Activated CD4-positive, alpha-beta T cell treated with anti-CD3 and anti-CD28 coated beads, Interleukin-2, amount 50 U/mL, for 24 hours (primary cell): ENCODE results near the gene NCOR2.

Source experiments
- DNase-seq, 2 donors: peaks; one replicate each; pipeline ENCODE4 v3.0.0-alpha.2; 2020; ENCODE audit warnings: low read depth in 1 of 2, low spot score in 1 of 2

The NCOR2 gene

DNA sequence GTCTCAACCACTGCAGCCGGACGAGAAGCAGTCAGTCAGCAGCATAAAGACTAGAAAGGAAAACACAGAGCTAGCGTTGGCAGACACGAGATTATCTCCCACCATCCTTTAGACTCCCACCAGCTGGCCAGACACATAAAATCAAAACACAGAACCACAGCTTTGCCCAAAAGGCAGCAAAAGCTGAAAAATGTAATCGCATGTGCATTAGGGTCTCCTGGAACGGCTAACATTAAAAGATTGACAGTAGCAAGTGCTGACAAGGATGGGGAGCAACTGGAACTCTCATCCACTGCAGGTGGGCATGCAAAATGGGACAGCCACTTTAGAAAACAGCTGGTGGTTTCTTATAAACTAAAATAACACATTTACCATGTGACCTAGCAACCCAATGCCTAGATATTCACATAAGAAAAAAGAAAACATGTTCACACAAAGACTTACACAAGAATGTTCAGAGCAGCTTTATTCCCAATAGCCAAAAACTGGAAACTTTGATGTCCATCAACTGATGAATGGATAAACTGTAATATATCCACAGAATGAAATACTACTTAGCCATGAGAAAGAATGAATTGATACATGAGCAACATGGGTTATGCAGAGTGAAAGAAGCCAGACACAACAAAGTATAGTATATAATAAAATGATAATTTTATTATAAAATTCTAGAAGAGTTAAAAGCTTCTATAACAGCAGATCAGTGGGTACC is 37.7 kb downstream of the NCOR2 start:
- DNase-seq = no peak

DNA sequence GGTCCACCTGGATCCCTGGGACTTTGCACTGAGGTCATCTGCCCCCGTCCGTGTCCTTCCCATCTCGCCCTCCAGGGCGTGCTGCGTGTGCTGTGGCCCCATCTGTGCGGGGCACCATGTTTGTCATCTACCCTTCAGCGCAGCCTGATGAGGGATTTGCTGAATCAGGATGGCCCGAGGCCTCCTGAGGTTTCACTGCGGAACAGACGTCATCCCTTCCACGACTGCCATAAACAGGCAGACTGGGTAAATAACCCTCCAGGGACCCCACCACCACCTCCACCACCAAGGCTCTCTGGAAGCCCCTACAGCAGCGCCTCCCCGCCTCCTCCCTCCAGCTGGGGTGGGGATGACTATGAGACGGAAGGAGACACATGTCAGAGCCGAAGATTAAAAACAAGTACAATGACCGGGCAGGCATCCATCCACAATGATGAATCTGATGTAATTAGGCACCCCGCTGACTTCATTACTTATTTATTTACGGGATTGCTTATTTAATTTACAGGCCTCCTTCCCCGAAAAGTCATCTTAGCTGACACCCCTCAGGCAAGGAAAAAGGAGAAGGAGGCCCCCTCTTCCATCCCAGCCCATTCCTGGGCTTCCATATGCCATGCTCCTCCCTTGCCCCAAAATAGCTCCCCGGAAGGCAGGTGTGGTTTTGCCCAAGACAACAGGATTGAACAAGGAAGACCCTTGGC is 39.4 kb downstream of the NCOR2 start:
- DNase-seq = no peak

DNA sequence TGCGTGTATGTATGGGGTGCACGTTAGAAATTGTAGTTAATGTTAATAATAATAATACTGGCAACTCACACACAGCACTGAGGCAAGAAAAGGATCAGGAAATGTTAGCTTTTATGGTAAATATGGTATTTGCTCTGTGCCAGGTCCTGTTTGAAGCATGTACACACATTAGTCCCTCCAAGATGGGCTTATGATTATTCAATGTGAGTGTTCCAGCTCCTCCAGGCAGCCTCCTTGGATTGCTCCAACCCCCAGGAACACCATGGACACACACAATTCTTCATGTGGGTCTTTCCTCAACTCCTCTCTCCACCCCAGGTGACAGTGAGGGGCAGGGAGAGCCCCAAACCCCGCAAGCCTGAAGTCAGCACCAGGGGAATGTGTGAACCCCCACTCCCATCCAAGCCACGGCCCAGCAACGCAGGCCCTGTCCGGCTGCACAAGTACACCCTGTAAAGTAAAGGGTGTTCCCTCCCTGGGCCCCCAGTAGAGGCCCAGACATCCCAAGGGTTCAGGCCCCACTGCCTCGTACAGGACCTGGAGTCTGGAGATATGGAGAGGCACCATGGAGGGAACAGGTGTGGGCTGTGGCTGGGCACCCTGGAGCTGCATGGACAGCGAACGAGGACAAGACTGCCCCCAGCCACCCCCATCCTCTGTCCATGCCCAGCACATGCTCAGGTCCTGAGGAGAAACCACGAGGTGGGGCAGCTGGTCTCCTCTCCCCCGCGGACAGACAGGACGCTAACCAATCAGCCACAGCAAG is 41.3 kb downstream of the NCOR2 start:
- DNase-seq = no peak

DNA sequence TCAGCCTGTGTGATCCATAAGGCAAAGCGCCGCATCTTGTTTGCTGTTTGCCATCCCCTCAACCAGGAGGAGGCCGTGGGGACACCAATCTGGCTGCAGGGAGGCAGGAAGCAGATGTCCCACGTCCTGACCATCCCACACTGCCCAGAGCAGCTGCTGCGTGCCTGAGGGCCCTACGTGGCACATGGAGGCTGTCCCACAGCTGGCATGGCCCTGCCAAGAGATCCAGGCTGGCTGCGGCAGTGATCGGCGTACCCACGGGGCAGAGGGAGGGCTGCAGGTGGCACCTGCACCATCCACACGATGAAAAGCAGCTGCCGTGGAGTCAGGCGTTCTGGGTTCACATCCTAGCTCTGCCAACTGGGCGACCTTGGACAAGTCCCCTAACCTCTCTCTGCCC is 42.0 kb downstream of the NCOR2 start:
- no peak for DNase-seq

DNA sequence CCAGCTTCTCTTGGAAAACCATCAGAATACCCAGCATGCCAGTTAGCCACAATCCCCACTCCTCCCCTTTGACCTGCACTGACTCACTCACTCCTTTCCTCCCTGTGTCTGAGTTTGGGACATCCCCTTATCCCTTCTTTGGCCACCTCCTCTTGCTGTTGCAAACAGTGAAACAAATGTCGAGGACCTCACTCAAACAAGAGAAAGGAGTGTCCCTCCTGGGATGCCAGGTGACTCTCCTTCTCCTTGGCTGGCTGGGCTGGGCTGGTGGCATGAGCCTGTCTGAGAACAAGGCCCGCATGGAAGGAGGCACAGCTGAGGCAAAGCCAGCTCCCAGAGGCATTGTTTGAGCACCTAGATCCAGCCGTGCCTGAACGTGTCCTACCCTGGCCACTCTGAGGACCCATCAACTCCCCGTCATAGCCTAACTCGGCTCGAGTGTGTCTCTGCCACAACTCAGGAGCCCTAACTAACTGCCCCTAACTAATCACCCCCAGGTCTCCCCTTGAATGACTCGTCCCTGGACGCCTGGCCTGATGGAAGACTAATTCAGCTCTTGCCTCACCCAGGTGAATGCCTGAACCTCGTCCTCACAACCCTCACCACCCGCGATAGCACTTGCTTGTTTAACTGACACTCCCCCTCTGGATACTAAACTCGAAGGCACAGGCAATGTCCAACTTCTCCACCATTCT is 43.0 kb downstream of the NCOR2 start:
- DNase-seq = no peak

DNA sequence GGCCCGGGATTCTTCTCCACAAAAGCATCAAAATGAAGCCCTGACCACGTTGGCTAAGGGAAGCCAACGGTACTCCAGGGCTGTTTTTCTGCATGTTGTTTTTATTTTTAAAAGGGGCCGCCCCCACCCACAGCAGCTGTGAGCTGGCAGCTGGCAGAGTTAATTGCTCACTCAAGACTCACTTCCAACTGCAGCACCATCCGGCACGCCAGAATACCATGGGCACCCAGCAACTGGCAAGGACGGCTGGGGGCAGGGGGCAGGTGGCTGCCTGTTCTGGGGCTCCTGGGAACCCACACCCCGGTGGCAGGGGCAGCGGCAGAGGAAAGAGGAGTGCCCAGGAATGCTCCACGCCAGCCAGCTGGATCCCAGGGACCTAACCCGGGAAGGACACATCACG is 44.3 kb downstream of the NCOR2 start:
- DNase-seq = no peak

DNA sequence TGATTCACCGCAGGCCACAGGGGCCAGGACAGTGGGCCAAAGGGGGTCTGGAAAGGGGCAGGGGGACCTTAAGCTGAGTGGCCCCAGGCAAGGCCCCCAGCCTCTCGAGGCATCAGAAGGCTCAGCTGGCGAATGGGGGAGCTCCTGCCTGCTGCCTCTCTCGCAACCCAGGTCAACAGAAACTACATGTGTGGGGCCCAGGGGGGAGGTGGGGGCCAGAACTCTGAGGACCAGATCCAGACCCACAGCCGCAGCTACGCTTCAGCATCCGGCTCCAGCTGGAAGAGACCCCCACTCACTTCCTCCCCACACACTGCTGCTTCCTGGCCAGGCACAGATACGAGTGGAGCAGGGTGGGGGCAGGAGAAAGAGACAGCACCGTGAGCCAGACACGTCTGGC is 46.5 kb downstream of the NCOR2 start:
- DNase-seq = no peak

DNA sequence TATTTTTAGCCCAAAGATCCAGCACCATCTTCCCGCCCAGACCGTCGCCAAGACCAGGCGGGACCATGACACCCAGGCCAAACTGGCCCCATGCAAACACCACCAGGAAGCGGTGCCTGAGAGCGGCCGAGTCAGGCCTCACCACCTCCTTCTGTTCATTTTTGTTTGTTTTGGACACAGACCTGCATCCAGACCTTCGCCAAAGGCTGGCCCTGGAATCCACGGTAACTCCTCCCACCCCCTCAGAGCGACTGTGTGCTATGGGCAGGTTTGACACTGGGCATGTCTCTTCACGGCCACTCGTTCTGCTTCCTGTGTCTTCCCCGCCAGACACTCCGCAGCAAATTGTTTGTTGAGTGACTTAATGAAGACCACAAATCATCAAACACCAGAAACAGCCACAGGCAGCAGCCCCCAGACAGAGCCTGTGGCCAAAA is 47.1 kb downstream of the NCOR2 start:
- no peak for DNase-seq

DNA sequence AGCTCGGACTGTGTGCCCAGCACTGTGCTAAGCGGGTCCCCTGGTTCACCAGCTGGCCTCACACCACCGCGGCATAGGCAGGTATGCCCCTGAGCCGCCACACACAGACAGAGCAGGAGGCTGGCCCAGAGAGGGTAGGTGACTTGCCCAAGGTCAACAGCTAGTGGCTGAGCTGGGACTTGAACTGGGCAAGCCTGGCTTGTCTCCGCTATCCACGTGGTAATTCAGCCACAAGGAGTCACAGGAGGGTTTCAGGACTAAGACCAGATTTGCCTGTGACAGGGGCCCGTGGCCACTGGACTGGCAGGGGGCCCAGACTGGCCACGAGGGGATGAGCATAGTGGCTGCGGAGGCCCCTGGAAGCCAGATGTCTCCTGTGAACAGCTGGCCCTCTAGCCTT is 47.7 kb downstream of the NCOR2 start:
- DNase-seq = no peak

DNA sequence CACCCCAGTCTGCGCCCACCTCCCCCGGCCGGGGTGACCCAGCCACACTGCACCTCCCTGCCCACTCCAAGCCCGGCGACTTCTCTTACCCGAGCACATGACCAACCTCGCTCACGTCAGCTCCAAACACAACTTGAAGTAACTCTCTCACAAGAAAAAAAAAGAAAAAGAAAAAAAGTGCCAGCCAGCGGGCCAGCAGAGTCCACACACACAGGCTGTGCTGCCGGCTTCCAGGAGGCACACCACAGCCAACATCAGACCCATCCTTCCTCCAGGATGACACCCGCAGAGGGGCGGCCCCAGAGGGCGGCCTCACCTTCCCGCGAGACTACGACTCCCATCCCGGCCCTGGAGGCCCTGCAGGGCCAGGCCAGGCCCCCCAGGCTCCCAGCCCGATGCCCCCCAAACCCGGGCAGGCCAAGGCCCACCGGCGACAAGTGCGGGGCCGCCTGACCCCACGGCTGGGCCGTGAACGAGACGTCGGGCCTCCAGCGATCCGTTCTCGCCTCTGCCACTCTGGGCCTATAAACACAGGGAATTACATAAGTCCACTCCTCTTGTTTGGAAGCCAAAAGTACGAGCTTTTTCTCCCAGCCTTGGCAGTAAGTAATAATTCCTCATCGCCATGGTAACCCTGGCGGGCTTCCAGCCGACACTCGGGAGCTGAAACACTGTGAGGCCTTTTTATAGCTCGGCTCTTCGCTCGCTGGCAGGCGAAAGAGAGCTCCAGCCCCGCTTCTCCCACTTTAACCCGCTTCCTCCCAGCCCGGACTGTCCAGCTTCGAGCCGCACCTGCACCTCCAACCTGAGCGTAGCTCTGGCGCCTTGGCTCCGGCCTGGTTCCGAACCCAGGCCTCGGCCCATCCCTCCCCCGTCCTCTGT is 49.1 kb downstream of the NCOR2 start:
- no peak for DNase-seq
